Measurements from ENCODE around the gene HSD17B12.

The HSD17B12 gene

GRCh38 chr11:43853781-43854180, 173.2 kb downstream of the HSD17B12 start:
- Histone ChIP-seq H3K27me3 (ENCODE audit: insufficient read depth, low read length) (no peaks in the 10 kb centered on the region), H3K79me2 (ENCODE audit: control insufficient read depth, insufficient read depth, low read length, unreplicated experiment) (no peaks in the 10 kb centered on the region), H3K4me3 (ENCODE audit: low read depth, low read length) (no peak overlapping the region), H2AFZ (ENCODE audit: low read length, unreplicated experiment) (no peak overlapping the region), H3K4me1 (ENCODE audit: control insufficient read depth, insufficient read depth, low read length, unreplicated experiment) (no peaks in the 10 kb centered on the region), H3K27ac (ENCODE audit: low read depth, low read length) (no peak overlapping the region), H3K36me3 (ENCODE audit: insufficient read depth, low read length) (peaks cover 4% of the 10 kb centered on the region)

DNA sequence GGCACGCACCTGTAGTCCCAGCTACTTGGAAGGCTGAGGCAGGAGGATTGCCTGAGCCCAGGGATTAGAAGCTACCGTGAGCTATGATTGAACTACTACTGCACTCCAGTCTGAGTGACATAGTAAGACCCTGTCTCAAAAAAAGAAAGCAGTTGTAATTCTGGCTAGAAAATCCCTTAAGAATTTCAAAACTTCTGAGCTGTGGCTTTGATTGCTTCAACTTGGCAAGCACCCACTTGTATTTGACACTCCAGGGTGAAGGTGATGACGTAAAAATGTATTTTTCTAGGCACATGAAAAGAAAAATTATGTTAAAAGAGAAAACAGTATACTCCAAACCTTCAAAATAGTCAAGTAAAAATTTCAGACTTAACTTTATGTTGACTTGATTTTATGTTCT, 176.5 kb downstream of the HSD17B12 start:
- Histone ChIP-seq H3K4me1 (ENCODE audit: control insufficient read depth, insufficient read depth, low read length, unreplicated experiment) (no peaks in the 10 kb centered on the region), H3K27ac (ENCODE audit: low read depth, low read length) (no peak overlapping the region), H3K36me3 (ENCODE audit: insufficient read depth, low read length) (peaks cover 4% of the 10 kb centered on the region), H3K79me2 (ENCODE audit: control insufficient read depth, insufficient read depth, low read length, unreplicated experiment) (no peaks in the 10 kb centered on the region), H3K4me3 (ENCODE audit: low read depth, low read length) (no peak overlapping the region), H3K27me3 (ENCODE audit: insufficient read depth, low read length) (no peaks in the 10 kb centered on the region), H2AFZ (ENCODE audit: low read length, unreplicated experiment) (no peak overlapping the region)

- no peak overlapping the region for H3K4me3 ChIP-seq (ENCODE audit: low read depth, low read length)
- no peaks in the 10 kb centered on the region; the same call in none of the 2 replicates for H3K36me3 ChIP-seq (ENCODE audit: insufficient read depth, low read length)
- H2AFZ ChIP-seq (ENCODE audit: low read length, unreplicated experiment), result no peak overlapping the region
- H3K27me3 ChIP-seq (ENCODE audit: insufficient read depth, low read length), result no peaks in the 10 kb centered on the region
- H3K27ac ChIP-seq (ENCODE audit: low read depth, low read length), result no peak overlapping the region
- H3K4me1 ChIP-seq (ENCODE audit: control insufficient read depth, insufficient read depth, low read length, unreplicated experiment), result no peaks in the 10 kb centered on the region
- no peaks in the 10 kb centered on the region for H3K79me2 ChIP-seq (ENCODE audit: control insufficient read depth, insufficient read depth, low read length, unreplicated experiment)
Measured at GRCh38 chr11:43861141-43861540, 180.6 kb downstream of the HSD17B12 start.

GRCh38 chr11:43866520-43866919, 186.0 kb downstream of the HSD17B12 start:
- Histone ChIP-seq H3K4me1 (ENCODE audit: control insufficient read depth, insufficient read depth, low read length, unreplicated experiment) (peaks cover 13% of the 10 kb centered on the region), H3K27ac (ENCODE audit: low read depth, low read length) (no peak overlapping the region), H3K4me3 (ENCODE audit: low read depth, low read length) (no peak overlapping the region), H3K36me3 (ENCODE audit: insufficient read depth, low read length) (no peaks in the 10 kb centered on the region), H3K27me3 (ENCODE audit: insufficient read depth, low read length) (peaks cover 7% of the 10 kb centered on the region; the same call in 1 of the 2 replicates), H3K79me2 (ENCODE audit: control insufficient read depth, insufficient read depth, low read length, unreplicated experiment) (no peaks in the 10 kb centered on the region), H2AFZ (ENCODE audit: low read length, unreplicated experiment) (no peak overlapping the region)

DNA sequence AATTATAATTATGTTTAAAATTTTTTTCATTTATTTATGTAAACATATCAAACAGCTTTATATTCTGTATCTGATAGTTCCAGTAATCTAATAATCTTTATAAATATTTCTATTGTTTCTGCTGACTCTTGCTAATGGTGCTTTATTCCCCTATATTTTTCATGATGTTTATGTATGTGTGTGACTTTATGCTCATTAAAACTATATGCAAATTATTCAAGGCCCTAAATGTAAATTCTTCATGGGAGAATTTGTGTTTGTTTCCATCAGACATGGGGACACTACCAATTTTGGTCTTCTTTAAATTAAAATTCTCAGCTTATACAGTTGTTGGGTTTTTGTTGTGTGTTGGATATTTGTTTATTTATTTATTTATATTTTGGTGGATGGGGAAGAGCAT, 186.4 kb downstream of the HSD17B12 start:
- Histone ChIP-seq H2AFZ (ENCODE audit: low read length, unreplicated experiment) (no peak overlapping the region), H3K36me3 (ENCODE audit: insufficient read depth, low read length) (no peaks in the 10 kb centered on the region), H3K79me2 (ENCODE audit: control insufficient read depth, insufficient read depth, low read length, unreplicated experiment) (no peaks in the 10 kb centered on the region), H3K27ac (ENCODE audit: low read depth, low read length) (no peak overlapping the region), H3K27me3 (ENCODE audit: insufficient read depth, low read length) (peaks cover 11% of the 10 kb centered on the region), H3K4me3 (ENCODE audit: low read depth, low read length) (no peak overlapping the region), H3K4me1 (ENCODE audit: control insufficient read depth, insufficient read depth, low read length, unreplicated experiment) (peaks cover 13% of the 10 kb centered on the region)

DNA sequence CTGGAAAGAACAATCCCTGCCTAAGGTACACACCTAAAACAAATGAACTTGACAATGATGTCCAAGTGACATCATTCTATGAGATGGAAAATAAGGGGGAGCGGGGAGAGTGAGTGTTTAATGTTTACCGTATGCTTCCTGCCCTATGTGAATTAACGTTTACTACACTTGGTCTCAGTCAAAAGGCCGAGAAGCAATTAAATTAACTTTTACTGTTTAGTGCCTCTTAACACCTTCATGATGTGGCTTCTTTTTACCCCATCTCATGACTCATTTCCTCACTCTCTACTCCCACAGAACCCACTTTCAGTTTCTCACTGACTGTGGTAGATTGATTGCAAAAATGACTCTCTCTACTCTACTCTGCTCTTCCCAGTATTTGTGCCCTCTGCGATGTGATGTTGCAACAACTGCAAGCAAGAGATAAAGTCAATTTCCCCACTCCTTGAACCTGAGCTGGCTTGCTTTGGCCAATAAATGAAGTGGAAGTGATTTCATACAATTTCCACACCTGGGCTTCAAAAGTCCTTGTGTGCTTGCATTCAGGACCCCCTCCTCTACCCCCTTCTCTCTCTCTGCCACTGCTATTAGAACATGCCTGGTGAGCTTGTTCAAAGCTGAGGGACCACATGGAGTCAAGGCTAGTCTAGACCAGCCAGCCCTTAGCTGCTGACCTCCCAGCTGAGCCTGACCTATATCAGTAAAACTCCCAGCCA, 188.5 kb downstream of the HSD17B12 start:
- Histone ChIP-seq H3K36me3 (ENCODE audit: insufficient read depth, low read length) (no peaks in the 10 kb centered on the region), H3K4me3 (ENCODE audit: low read depth, low read length) (peak overlapping the region; percentile 29), H3K27ac (ENCODE audit: low read depth, low read length) (peak overlapping the region; percentile 77), H3K4me1 (ENCODE audit: control insufficient read depth, insufficient read depth, low read length, unreplicated experiment) (peaks cover 13% of the 10 kb centered on the region), H3K79me2 (ENCODE audit: control insufficient read depth, insufficient read depth, low read length, unreplicated experiment) (no peaks in the 10 kb centered on the region), H3K27me3 (ENCODE audit: insufficient read depth, low read length) (peaks cover 31% of the 10 kb centered on the region), H2AFZ (ENCODE audit: low read length, unreplicated experiment) (peak overlapping the region; percentile 62)

GRCh38 chr11:43871051-43871450, 190.5 kb downstream of the HSD17B12 start:
- Histone ChIP-seq H3K27ac (ENCODE audit: low read depth, low read length) (no peak overlapping the region), H2AFZ (ENCODE audit: low read length, unreplicated experiment) (no peak overlapping the region), H3K36me3 (ENCODE audit: insufficient read depth, low read length) (no peaks in the 10 kb centered on the region), H3K79me2 (ENCODE audit: control insufficient read depth, insufficient read depth, low read length, unreplicated experiment) (no peaks in the 10 kb centered on the region), H3K4me3 (ENCODE audit: low read depth, low read length) (no peak overlapping the region), H3K27me3 (ENCODE audit: insufficient read depth, low read length) (peaks cover 48% of the 10 kb centered on the region), H3K4me1 (ENCODE audit: control insufficient read depth, insufficient read depth, low read length, unreplicated experiment) (peaks cover 13% of the 10 kb centered on the region)

- H3K4me1 ChIP-seq (ENCODE audit: control insufficient read depth, insufficient read depth, low read length, unreplicated experiment), result peaks cover 13% of the 10 kb centered on the region
- H3K27ac ChIP-seq (ENCODE audit: low read depth, low read length), result no peak overlapping the region
- no peaks in the 10 kb centered on the region for H3K36me3 ChIP-seq (ENCODE audit: insufficient read depth, low read length)
- no peak overlapping the region for H3K4me3 ChIP-seq (ENCODE audit: low read depth, low read length)
- H3K79me2 ChIP-seq (ENCODE audit: control insufficient read depth, insufficient read depth, low read length, unreplicated experiment), result no peaks in the 10 kb centered on the region
- no peak overlapping the region for H2AFZ ChIP-seq (ENCODE audit: low read length, unreplicated experiment)
- H3K27me3 ChIP-seq (ENCODE audit: insufficient read depth, low read length), result peaks cover 51% of the 10 kb centered on the region
Measured at GRCh38 chr11:43872995-43873394, 192.5 kb downstream of the HSD17B12 start.

DNA sequence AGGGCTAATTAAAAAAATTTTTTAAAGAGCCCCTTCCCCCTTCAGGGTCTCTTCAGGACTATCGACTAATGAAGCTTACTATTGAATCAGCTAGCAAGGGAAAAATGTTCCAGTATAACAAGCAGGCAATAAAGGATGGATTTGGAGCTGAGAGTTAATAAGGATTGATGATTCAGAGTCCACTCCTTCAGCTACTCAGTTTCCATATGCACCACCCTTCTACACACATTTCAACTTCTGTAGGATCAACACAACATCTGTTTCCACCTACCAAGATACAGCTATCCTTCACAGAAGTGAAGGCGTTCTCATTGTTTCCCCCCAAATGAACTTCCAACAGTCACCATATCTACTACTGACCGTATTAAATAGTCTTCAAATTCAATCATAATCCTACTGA, 193.5 kb downstream of the HSD17B12 start:
- Histone ChIP-seq H3K36me3 (ENCODE audit: insufficient read depth, low read length) (no peaks in the 10 kb centered on the region), H3K79me2 (ENCODE audit: control insufficient read depth, insufficient read depth, low read length, unreplicated experiment) (no peaks in the 10 kb centered on the region), H3K27ac (ENCODE audit: low read depth, low read length) (no peak overlapping the region), H2AFZ (ENCODE audit: low read length, unreplicated experiment) (no peak overlapping the region), H3K27me3 (ENCODE audit: insufficient read depth, low read length) (peaks cover 51% of the 10 kb centered on the region), H3K4me1 (ENCODE audit: control insufficient read depth, insufficient read depth, low read length, unreplicated experiment) (peaks cover 8% of the 10 kb centered on the region), H3K4me3 (ENCODE audit: low read depth, low read length) (no peak overlapping the region)

DNA sequence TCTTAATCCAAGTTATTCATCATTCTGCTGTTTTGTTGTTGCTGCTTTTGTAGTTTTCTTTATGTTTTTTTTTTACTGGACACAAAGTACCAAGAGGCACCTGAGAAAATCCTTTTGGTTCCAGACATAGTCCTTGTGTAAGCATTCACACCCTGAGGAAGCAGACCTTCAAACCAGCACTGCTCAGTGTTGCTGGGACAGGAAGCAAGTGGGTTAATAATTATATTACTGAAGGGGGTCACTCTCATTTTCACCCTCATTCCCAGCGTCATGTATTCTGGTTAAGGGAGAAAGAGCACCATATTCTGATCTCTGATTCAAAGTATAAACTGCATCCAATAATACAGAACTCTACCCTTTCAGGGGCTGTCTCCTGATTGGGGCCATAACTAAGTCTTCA, 194.2 kb downstream of the HSD17B12 start:
- H2AFZ ChIP-seq (ENCODE audit: low read length, unreplicated experiment), result no peak overlapping the region
- no peaks in the 10 kb centered on the region for H3K79me2 ChIP-seq (ENCODE audit: control insufficient read depth, insufficient read depth, low read length, unreplicated experiment)
- H3K36me3 ChIP-seq (ENCODE audit: insufficient read depth, low read length), result no peaks in the 10 kb centered on the region
- no peak overlapping the region for H3K4me3 ChIP-seq (ENCODE audit: low read depth, low read length)
- H3K27ac ChIP-seq (ENCODE audit: low read depth, low read length), result no peak overlapping the region
- peaks cover 1% of the 10 kb centered on the region for H3K4me1 ChIP-seq (ENCODE audit: control insufficient read depth, insufficient read depth, low read length, unreplicated experiment)
- H3K27me3 ChIP-seq (ENCODE audit: insufficient read depth, low read length), result peaks cover 51% of the 10 kb centered on the region
